Liver (tissue), 9 donors: ENCODE results near the gene CCDC190. TPM values are rescaled to one million over a fixed set of nuclear protein-coding genes. Genes with fewer than 3 reads are reported as not detected.

Experiments
- DNase-seq: peaks from one replicate; pipeline ENCODE4 v3.0.0-alpha.2; 2017; ENCODE audit warnings: low spot score
- H3K27ac ChIP-seq, 2 donors: one replicate each; pipeline ENCODE4 v1.7.0; 2013; ENCODE audit warnings: inconsistent platforms in 2 of 2, low read length in 2 of 2, control low read depth in 1 of 2, low read depth in 1 of 2, mild to moderate bottlenecking in 1 of 2
- H3K27me3 ChIP-seq, 4 donors: one replicate each; pipeline versions ENCODE4 v1.6.1 to v1.7.0; 2013; ENCODE audit warnings: low read length in 3 of 4, inconsistent platforms in 1 of 4, mild to moderate bottlenecking in 1 of 4, moderate library complexity in 1 of 4; ENCODE audit not compliant: control insufficient read depth in 4 of 4, insufficient read depth in 4 of 4
- H3K36me3 ChIP-seq, 4 donors: one replicate each; pipeline versions ENCODE4 v1.6.1 to v1.7.0; 2013; ENCODE audit warnings: low read length in 3 of 4, mild to moderate bottlenecking in 3 of 4, low read depth in 1 of 4, moderate library complexity in 1 of 4; ENCODE audit not compliant: control insufficient read depth in 4 of 4, insufficient read depth in 3 of 4
- H3K4me1 ChIP-seq, 4 donors: one replicate each; pipeline versions ENCODE4 v1.6.1 to v1.7.0; 2013; ENCODE audit warnings: low read length in 3 of 4, mild to moderate bottlenecking in 3 of 4, moderate library complexity in 1 of 4; ENCODE audit not compliant: control insufficient read depth in 4 of 4, insufficient read depth in 4 of 4
- H3K4me3 ChIP-seq, 3 donors: one replicate each; pipeline versions ENCODE4 v1.6.1 to v1.7.0; 2013; ENCODE audit warnings: low read length in 3 of 3, control low read depth in 1 of 3, low read depth in 1 of 3, mild to moderate bottlenecking in 1 of 3
- H3K9ac ChIP-seq, 2 donors: one replicate each; pipeline ENCODE4 v1.7.0; 2013; ENCODE audit warnings: low read length in 2 of 2, mild to moderate bottlenecking in 2 of 2, moderate library complexity in 2 of 2, control low read depth in 1 of 2, low read depth in 1 of 2
- H3K9me3 ChIP-seq, 4 donors: one replicate each; pipeline versions ENCODE4 v1.6.1 to v1.7.0; 2013; ENCODE audit warnings: low read length in 3 of 4; ENCODE audit not compliant: control insufficient read depth in 4 of 4
- ATF3 ChIP-seq: IDR thresholded peaks from 2 replicates; pipeline ENCODE4 v1.6.1; 2016; ENCODE audit warnings: antibody characterized with exemption
- CTCF ChIP-seq: fragments of 150-350 bp; IDR thresholded peaks from 2 replicates; pipeline ENCODE4 v1.5.1; 2017; ENCODE audit warnings: improper control_type of control experiment, low read depth, low read length; ENCODE audit not compliant: missing input control
- EGR1 ChIP-seq, 2 donors: IDR thresholded peaks; 2 replicates each; pipeline ENCODE4 v1.6.1; 2016 to 2018; ENCODE audit warnings: antibody characterized with exemption in 2 of 2, low read depth in 2 of 2
- FOXA1 ChIP-seq: IDR thresholded peaks from 2 replicates; pipeline ENCODE4 v1.6.1; 2016; ENCODE audit warnings: antibody characterized with exemption
- FOXA2 ChIP-seq: IDR thresholded peaks from 2 replicates; pipeline ENCODE4 v1.6.1; 2016; ENCODE audit warnings: antibody characterized with exemption
- GABPA ChIP-seq, 2 donors: IDR thresholded peaks in 1 of 2; conservative IDR thresholded peaks in 1 of 2; 2 replicates each; pipeline ENCODE4 v1.6.1; 2016; ENCODE audit warnings: antibody characterized with exemption in 2 of 2, mild to moderate bottlenecking in 1 of 2, moderate library complexity in 1 of 2
- HNF4A ChIP-seq, 2 donors: conservative IDR thresholded peaks; 2 replicates each; pipeline ENCODE4 v1.6.1; 2016; ENCODE audit warnings: antibody characterized with exemption in 2 of 2, mild to moderate bottlenecking in 2 of 2
- HNF4G ChIP-seq: IDR thresholded peaks from 2 replicates; pipeline ENCODE4 v1.6.1; 2016; ENCODE audit warnings: antibody characterized with exemption
- JUND ChIP-seq, 2 donors: IDR thresholded peaks; 2 replicates each; pipeline ENCODE4 v1.6.1; 2016; ENCODE audit warnings: antibody characterized with exemption in 2 of 2
- NR2F2 ChIP-seq: IDR thresholded peaks from 2 replicates; pipeline ENCODE4 v1.6.1; 2016; ENCODE audit warnings: antibody characterized with exemption
- RAD21 ChIP-seq, 2 donors: IDR thresholded peaks; 2 replicates each; pipeline ENCODE4 v1.6.1; 2016; ENCODE audit warnings: antibody characterized with exemption in 2 of 2, mild to moderate bottlenecking in 2 of 2
- REST ChIP-seq: IDR thresholded peaks from 2 replicates; pipeline ENCODE4 v1.6.1; 2016; ENCODE audit warnings: antibody characterized with exemption, mild to moderate bottlenecking
- RXRA ChIP-seq, 2 donors: IDR thresholded peaks; 2 replicates each; pipeline ENCODE4 v1.6.1; 2017 to 2018; ENCODE audit warnings: antibody characterized with exemption in 2 of 2, mild to moderate bottlenecking in 1 of 2
- SP1 ChIP-seq: IDR thresholded peaks from 2 replicates; pipeline ENCODE4 v1.6.1; 2018; ENCODE audit warnings: antibody characterized with exemption, mild to moderate bottlenecking
- TAF1 ChIP-seq: conservative IDR thresholded peaks from 2 replicates; pipeline ENCODE4 v1.6.1; 2016; ENCODE audit warnings: antibody characterized with exemption, mild to moderate bottlenecking
- YY1 ChIP-seq: IDR thresholded peaks from 2 replicates; pipeline ENCODE4 v1.6.1; 2016; ENCODE audit warnings: antibody characterized with exemption, mild to moderate bottlenecking
- WGBS: extraction: QIAGEN DNeasy Blood & Tissue Kit; methylation state at CpG from one replicate; pipeline ENCODE4 v1.1.7; 2013; 5-methylcytosine and 5-hydroxymethylcytosine counted together
- polyA plus RNA-seq, 2 donors: library from polyadenylated mRNA; stranded (reverse) in 1 of 2; unstranded in 1 of 2; fragments of 200-250 nt in 1 of 2; fragments of >200 nt in 1 of 2; fragmentation: Nextera tagmentation in 1 of 2; extraction: Ambion mirVana in 1 of 2; gene quantifications; one replicate each; pipeline versions ENCODE4 v1.2.1 to v1.2.3, GENCODE V29; 2013 to 2015
- total RNA-seq, 2 donors: library from RNA; depleted of rRNA; stranded (reverse); fragments of >200 nt; gene quantifications; one replicate each; pipeline ENCODE4 v1.2.3, GENCODE V29; 2014
- TF ChIP-seq, protein P1 (sequence below): IDR thresholded peaks from 2 replicates; pipeline ENCODE4 v1.6.1; 2016; ENCODE audit warnings: antibody characterized with exemption
- TF ChIP-seq, protein P2 (sequence below): IDR thresholded peaks from 2 replicates; pipeline ENCODE4 v1.6.1; 2016; ENCODE audit warnings: antibody characterized with exemption
- donor health status: healthy.
- donor health status: healthy.
- donor health status: healthy.
- donor health status: healthy.
- donor health status: healthy.

Gene CCDC190
- total and polyA plus RNA-seq, 4 donors = not detected

DNA sequence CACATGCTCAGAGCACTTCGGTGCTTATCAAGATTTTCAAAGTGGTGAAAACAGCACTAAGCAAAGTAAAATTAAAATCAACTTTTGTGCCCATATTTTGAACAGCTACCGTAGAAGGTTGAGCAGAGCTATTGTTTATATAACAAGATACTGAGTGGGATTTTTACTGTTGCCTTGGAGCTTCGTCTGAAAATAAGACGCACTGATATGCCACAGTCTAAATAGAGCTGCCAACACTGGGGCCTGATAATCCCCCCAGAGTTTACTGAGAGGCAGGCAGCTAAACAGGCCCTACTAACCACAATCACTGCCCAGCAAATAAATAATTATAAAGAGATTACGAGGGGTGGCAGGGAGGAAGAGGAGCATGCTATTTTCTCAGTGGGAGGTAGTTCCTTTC lies 650 bp upstream of the CCDC190 start:
- no peak overlapping the region for H3K4me3 ChIP-seq
- no peak for DNase-seq

More for the DNA sequence above, 650 bp upstream of the CCDC190 start:
- Histone ChIP-seq H3K4me1 (no peaks in the 10 kb centered on the region), H3K27me3 (no peaks in the 10 kb centered on the region), H3K27ac (no peak overlapping the region), H3K9ac (no peak overlapping the region), H3K9me3 (no peaks in the 10 kb centered on the region), H3K36me3 (no peaks in the 10 kb centered on the region)
- TF ChIP-seq SP1 = no peak
- no peak for TF ChIP-seq FOXA2
- TF ChIP-seq FOXA1 = no peak
- TF ChIP-seq EGR1 (IDR thresholded peaks at IDR 0.05; ENCODE audit: low read depth in 2 of 2) = no peak
- TF ChIP-seq, protein P1, sequence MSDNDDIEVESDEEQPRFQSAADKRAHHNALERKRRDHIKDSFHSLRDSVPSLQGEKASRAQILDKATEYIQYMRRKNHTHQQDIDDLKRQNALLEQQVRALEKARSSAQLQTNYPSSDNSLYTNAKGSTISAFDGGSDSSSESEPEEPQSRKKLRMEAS = no peak
- TF ChIP-seq NR2F2 = no peak
- no peak for TF ChIP-seq ATF3
- TF ChIP-seq RAD21 (IDR thresholded peaks at IDR 0.05) = no peak
- no peak for TF ChIP-seq RXRA (IDR thresholded peaks at IDR 0.05)
- no peak for TF ChIP-seq HNF4G
- TF ChIP-seq, protein P2, sequence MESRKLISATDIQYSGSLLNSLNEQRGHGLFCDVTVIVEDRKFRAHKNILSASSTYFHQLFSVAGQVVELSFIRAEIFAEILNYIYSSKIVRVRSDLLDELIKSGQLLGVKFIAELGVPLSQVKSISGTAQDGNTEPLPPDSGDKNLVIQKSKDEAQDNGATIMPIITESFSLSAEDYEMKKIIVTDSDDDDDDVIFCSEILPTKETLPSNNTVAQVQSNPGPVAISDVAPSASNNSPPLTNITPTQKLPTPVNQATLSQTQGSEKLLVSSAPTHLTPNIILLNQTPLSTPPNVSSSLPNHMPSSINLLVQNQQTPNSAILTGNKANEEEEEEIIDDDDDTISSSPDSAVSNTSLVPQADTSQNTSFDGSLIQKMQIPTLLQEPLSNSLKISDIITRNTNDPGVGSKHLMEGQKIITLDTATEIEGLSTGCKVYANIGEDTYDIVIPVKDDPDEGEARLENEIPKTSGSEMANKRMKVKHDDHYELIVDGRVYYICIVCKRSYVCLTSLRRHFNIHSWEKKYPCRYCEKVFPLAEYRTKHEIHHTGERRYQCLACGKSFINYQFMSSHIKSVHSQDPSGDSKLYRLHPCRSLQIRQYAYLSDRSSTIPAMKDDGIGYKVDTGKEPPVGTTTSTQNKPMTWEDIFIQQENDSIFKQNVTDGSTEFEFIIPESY = no peak
- no peak for TF ChIP-seq YY1
- no peak for TF ChIP-seq CTCF
- TF ChIP-seq JUND (IDR thresholded peaks at IDR 0.05) = no peak
- TF ChIP-seq REST = no peak
- no peak for TF ChIP-seq TAF1
- TF ChIP-seq HNF4A (conservative IDR thresholded peaks at IDR 0.05) = no peak
- no peak for TF ChIP-seq GABPA (IDR thresholded peaks at IDR 0.05 in 1 of 2, conservative IDR thresholded peaks at IDR 0.05 in 1 of 2)
- WGBS = 77% methylated on average over 5 of the region's 5 CpGs
